ENCODE measurements around the gene MAP3K7CL. TPM values are rescaled to one million over a fixed set of nuclear protein-coding genes. Genes with fewer than 3 reads are reported as not detected.

MAP3K7CL gene
- total and polyA plus RNA-seq, 2 of the 8 experiments (the other 6 are each of a cell fraction or from before 2014, with no cell fraction given): not detected

DNA sequence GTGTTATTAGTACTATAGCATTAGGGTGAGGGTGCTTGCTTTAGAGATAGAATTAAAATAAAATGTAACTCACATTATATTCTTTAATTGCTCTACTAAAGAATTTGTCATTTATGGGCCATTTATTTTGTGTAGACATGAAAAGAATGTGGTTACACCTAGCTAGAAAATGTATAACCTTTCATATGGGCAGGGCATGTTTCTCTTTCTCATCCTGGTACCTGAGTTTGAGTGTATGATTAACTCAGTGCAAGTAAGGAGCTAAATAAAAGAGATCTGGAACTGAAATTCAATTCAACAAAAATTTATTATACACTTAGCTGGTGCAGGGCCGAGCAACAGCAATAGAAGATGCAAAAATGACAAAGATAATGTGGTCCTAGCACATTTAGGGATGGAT, 47.4 kb downstream of the MAP3K7CL start:
- H3K23me2 ChIP-seq (ENCODE audit: low read depth, low read length): no peaks in the 10 kb centered on the region
- H3K79me1 ChIP-seq (ENCODE audit: low read depth, low read length): no peaks in the 10 kb centered on the region
- H3K4ac ChIP-seq (replicated peaks; ENCODE audit: insufficient read length, low read depth, low read length): no peak overlapping the region
- no peak overlapping the region for H2BK12ac ChIP-seq (ENCODE audit: low read depth, low read length)
- no peak overlapping the region for H2AFZ ChIP-seq (ENCODE audit: low read length)
- POLR2A ChIA-PET (ENCODE audit: partially characterized antibody): no interaction called here
- no peak overlapping the region for H4K8ac ChIP-seq (ENCODE audit: extremely low read depth, insufficient read depth, low read length)
- H2AK5ac ChIP-seq (ENCODE audit: low read depth, low read length): no peak overlapping the region
- H3K9ac ChIP-seq (replicated peaks in 1 of 4; ENCODE audit: extremely low read depth in 1 of 4, low read depth in 3 of 4, low read length in 3 of 4): no peak overlapping the region
- CTCF ChIA-PET (ENCODE audit: partially characterized antibody): interaction anchor here (1.1 to 1.7 kb wide), 2 partner anchors 9 to 14 kb away, joined by 3 to 5 read pairs; no protein-coding TSS in a partner anchor
- no peak overlapping the region for H3K4me3 ChIP-seq (ENCODE audit: extremely low read depth in 1 of 4, insufficient read depth in 2 of 4, low read depth in 3 of 4, low read length in 4 of 4)
- H3K4me2 ChIP-seq (ENCODE audit: insufficient read depth in 1 of 2, low read depth in 2 of 2, low read length in 2 of 2): no peak overlapping the region
- H3K56ac ChIP-seq (replicated peaks; ENCODE audit: insufficient read length, low read depth, low read length): no peak overlapping the region
- H3K79me2 ChIP-seq (ENCODE audit: control insufficient read depth in 1 of 2, insufficient read depth in 2 of 2, low read length in 2 of 2): no peaks in the 10 kb centered on the region
- 83% methylated on average over 1 of the region's 1 CpG; no CpG with 5 or more reads in 1 of the 2 experiments for WGBS, 2 experiments (ENCODE audit: extremely low coverage in 1 of 2, insufficient coverage in 1 of 2, insufficient read length in 1 of 2, insufficient replicate concordance in 2 of 2, low coverage in 1 of 2, low lambda C conversion rate in 2 of 2, missing lambda C conversion rate in 1 of 2)
- no peak overlapping the region for H2BK5ac ChIP-seq (ENCODE audit: low read depth, low read length)
- H3K23ac ChIP-seq (ENCODE audit: insufficient read length): no peak overlapping the region
- no peak overlapping the region for H4K5ac ChIP-seq (ENCODE audit: insufficient read length, low read depth, low read length)
- H3K9me3 ChIP-seq (ENCODE audit: insufficient read depth in 2 of 2, low read depth in 1 of 2, low read length in 1 of 2): no peaks in the 10 kb centered on the region
- H3K14ac ChIP-seq (ENCODE audit: insufficient read length): no peak overlapping the region
- H2BK15ac ChIP-seq (ENCODE audit: low read length): no peak overlapping the region
- no peaks in the 10 kb centered on the region for H3K27me3 ChIP-seq (replicated peaks in 1 of 4; ENCODE audit: control insufficient read depth in 3 of 4, extremely low read depth in 1 of 4, insufficient read depth in 3 of 4, low read length in 3 of 4)
- no peak overlapping the region for H2BK20ac ChIP-seq (ENCODE audit: low read length)
- DNase-seq (ENCODE audit: low read depth in 1 of 2, low spot score in 2 of 2): no peak
- no peak overlapping the region for H4K91ac ChIP-seq (replicated peaks; ENCODE audit: insufficient read length, low read length)
- FAIRE-seq: no peak
- no peak overlapping the region for H3K27ac ChIP-seq (ENCODE audit: low read depth, low read length)
- H2BK120ac ChIP-seq (replicated peaks; ENCODE audit: low read depth, low read length): no peak overlapping the region
- no peaks in the 10 kb centered on the region for H3K36me3 ChIP-seq (ENCODE audit: control insufficient read depth in 2 of 4, insufficient read depth in 4 of 4, low read length in 3 of 4)
- peaks cover 0 to 3% (median 0%) of the 10 kb centered on the region in 4 experiments; a peak in 1 of 7 replicates for H3K4me1 ChIP-seq (replicated peaks in 1 of 4; ENCODE audit: control insufficient read depth in 3 of 4, insufficient read depth in 4 of 4, low read length in 3 of 4)
- no peaks in the 10 kb centered on the region for H4K20me1 ChIP-seq (replicated peaks in 1 of 2; ENCODE audit: control insufficient read depth in 1 of 2, insufficient read depth in 2 of 2, low read length in 2 of 2)
- H3K18ac ChIP-seq (ENCODE audit: extremely low read depth, low read length): no peak overlapping the region
